Measurements from ENCODE around the gene GNAI2.
"Not testable (repeated sequence)": the region's sequence is repeated elsewhere in the genome, so short reads cannot be mapped to it uniquely, and the experiment has no call there.

GNAI2 gene

GRCh38 chr3:50267280-50267913 is 31.4 kb downstream of the GNAI2 start:
- DNase-seq = no peak

- no peak for DNase-seq
Observed at GRCh38 chr3:50268276-50268675, 32.3 kb downstream of the GNAI2 start.

GRCh38 chr3:50268703-50269451 is 32.9 kb downstream of the GNAI2 start, which contains the start of gene SEMA3B:
Gene SEMA3B (plus strand): TSS chr3:50269147. CDS start chr3:50269241, 94 bp downstream.
- DNase-seq = no peak

DNA sequence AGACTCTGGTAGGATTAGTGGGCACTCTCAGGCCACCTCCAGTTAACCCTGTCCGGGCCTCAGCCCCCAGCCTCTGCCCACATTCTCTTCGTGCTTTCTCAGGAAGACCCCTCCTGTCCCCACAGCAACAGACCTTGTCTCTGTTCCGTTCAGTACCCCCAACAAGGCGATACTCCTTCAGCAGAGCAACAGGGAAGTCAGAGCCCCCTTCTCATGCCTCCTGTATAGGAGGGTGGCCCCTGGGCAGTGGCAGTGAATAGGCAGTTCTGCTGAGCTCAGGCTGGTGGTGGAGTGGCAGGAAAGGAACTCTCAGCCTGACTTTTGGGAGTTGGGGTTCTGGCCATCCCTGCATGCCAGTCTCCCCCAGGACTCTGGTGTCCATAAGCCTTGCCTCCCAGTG is 33.5 kb downstream of the GNAI2 start:
- no peak for DNase-seq

GRCh38 chr3:50269977-50270413 is 34.0 kb downstream of the GNAI2 start:
- no peak for DNase-seq

DNA sequence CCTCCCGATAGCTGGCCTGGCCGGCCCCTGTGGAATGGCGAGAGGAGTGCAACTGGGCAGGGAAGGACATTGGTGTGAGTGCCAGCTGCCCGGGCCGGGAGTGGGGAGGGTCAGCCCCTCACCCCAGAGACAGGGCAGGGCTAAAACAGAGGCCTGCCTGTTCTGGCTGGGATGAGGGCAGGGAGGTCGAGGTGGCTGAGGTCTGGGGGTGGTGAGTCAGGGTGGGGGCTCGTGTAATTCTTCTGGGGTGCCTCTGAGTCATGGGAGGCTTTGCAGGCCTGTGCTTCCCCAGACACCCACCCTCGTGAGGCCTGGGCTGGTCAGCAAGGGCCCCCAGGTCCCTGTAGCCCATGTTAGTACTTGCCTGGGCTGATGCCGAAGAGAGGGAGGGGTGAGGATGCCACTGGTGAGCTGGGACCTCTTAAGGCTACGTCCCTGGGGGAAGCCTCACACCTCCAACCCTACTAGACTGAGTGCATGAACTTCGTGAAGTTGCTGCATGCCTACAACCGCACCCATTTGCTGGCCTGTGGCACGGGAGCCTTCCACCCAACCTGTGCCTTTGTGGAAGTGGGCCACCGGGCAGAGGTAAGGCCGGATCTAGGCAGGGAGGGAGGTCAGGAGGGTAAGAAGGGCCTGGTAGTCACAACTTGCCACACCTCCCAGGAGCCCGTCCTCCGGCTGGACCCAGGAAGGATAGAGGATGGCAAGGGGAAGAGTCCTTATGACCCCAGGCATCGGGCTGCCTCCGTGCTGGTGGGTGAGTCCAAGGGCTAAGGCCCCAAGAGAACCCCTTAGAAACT is 34.6 kb downstream of the GNAI2 start:
- DNase-seq = no peak

- DNase-seq = no peak
Observed at GRCh38 chr3:50271314-50271936, 35.4 kb downstream of the GNAI2 start.

- DNase-seq = not testable (repeated sequence)
Observed at GRCh38 chr3:50272538-50272910, 36.5 kb downstream of the GNAI2 start.

GRCh38 chr3:50272911-50273688 is 37.1 kb downstream of the GNAI2 start:
- no peak for DNase-seq

DNA sequence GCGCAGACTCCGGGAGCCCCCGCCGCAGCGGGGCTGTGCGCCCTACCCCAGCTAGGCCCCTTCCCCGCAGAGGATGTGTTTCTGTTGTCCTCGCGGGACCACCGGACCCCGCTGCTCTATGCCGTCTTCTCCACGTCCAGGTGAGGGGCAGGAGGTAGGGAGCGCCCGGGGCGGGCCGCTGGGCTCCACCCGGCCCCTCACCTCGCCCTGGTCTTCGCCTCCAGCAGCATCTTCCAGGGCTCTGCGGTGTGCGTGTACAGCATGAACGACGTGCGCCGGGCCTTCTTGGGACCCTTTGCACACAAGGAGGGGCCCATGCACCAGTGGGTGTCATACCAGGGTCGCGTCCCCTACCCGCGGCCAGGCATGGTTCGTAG is 37.7 kb downstream of the GNAI2 start:
- DNase-seq = no peak

DNA sequence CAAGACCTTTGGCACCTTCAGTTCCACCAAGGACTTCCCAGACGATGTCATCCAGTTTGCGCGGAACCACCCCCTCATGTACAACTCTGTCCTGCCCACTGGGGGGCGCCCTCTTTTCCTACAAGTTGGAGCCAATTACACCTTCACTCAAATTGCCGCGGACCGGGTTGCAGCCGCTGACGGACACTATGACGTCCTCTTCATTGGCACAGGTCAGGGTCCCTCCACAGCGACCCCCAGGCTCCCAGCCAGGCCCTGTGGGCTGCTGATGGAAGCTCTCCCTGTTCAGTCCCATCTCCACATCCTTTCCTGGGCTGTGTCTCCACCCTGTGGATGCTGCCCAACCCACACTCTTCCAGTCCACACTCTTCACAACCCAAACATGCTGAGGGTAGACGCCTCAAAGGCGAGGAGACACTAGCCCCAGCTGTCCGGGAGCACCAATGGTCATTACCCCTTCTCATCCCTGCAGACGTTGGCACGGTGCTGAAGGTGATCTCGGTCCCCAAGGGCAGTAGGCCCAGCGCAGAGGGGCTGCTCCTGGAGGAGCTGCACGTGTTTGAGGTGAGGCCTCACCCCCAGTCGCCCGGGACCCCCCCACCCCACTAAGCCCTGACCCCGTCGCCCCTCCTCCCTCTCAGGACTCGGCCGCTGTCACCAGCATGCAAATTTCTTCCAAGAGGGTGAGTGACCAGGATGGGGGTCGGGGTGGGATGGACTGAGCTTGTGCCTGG is 38.5 kb downstream of the GNAI2 start:
- no peak for DNase-seq

- DNase-seq = no peak
Observed at GRCh38 chr3:50275141-50275995, 39.4 kb downstream of the GNAI2 start.

- no peak for DNase-seq
Observed at GRCh38 chr3:50275996-50276761, 40.2 kb downstream of the GNAI2 start.

DNA sequence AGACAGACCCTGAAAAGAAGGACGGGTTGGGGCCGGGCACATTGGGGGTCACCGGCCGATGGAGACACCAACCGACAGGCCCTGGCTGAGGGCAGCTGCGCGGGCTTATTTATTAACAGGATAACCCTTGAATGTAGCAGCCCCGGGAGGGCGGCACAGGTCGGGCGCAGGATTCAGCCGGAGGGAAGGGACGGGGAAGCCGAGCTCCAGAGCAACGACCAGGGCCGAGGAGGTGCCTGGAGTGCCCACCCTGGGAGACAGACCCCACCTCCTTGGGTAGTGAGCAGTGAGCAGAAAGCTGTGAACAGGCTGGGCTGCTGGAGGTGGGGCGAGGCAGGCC is 40.7 kb downstream of the GNAI2 start:
- no peak for DNase-seq

- no peak for DNase-seq
Observed at GRCh38 chr3:50278123-50278879, 42.3 kb downstream of the GNAI2 start.

DNA sequence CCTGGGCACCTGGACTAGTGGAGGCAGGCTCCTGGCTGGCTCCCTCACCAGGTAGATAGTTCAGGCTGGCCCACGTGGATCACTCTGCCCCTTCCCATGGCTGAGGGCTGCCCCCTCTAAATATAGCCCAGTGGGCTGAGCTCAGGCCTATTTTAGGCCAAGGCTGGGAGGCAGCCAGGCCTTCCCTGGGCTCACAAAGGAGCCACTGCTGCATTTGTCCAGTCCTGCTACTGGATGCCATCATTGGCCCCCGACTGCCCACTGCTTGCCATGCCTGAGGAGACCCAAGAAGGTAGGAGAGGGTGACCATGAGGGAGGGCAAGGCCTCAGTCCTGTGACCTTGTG is 42.8 kb downstream of the GNAI2 start, which contains the start of gene LSMEM2:
LSMEM2 (plus strand) TSS at position 208 of the 345 bp plus-strand sequence; CDS start at position 235, 27 bp downstream.
- DNase-seq = no peak

DNA sequence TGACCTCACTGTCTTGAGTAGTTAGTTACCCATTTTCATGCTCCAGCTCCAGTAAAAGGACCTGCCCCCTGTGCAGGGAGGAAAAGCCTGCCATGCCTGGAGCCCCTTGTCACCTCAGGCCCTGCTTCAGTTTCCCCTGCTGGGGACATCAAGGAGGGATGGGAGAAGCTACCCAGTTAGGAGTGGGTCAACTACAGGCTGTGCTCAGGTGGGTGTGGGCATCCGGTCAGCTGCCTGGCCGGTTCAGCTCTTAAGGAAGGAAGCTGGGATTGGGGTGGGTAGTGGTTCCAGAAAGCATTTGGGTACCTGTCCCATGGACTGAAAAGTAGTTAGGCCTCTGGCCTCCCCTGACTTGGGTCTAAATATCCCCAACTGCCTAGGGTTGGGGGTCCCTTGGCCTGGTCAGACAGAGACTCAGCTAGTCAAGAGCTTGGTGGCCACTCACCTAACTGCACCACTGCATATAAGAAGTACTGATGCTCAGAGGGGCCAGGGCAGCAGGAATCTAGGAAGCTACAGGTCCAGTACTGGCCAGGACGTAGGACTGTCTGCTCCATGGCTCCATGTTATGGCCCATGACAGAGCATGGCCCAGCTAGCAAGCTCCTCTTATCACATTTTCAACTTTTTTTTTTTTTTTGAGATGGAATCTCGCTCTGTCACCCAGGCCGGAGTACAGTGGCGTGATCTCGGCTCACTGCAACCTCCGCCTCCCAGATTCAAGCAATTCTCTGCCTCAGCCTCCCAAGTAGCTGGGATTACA is 43.4 kb downstream of the GNAI2 start:
- no peak for DNase-seq

DNA sequence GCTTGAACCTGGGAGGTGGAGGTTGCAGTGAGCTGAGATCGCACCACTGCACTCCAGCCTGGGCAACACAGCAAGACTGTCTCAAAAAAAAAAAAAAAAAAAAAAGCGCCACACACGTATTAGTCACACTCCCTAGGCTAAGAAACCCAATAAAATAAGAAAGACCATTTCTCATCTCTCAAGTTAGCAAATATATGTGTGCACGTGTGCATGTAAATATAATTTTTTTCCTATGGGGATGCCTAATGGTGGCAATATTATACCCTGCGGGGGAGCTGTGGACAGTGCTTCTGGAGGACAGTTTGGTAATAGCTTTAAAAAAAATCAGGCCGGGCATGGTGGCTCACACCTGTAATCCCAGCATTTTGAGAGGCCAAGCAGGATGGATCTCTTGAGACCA is 48.1 kb downstream of the GNAI2 start:
- not testable (repeated sequence) for DNase-seq

All from SIG-M5 (cell line).